Measurements from ENCODE around the gene TAOK2.

The TAOK2 gene

DNA sequence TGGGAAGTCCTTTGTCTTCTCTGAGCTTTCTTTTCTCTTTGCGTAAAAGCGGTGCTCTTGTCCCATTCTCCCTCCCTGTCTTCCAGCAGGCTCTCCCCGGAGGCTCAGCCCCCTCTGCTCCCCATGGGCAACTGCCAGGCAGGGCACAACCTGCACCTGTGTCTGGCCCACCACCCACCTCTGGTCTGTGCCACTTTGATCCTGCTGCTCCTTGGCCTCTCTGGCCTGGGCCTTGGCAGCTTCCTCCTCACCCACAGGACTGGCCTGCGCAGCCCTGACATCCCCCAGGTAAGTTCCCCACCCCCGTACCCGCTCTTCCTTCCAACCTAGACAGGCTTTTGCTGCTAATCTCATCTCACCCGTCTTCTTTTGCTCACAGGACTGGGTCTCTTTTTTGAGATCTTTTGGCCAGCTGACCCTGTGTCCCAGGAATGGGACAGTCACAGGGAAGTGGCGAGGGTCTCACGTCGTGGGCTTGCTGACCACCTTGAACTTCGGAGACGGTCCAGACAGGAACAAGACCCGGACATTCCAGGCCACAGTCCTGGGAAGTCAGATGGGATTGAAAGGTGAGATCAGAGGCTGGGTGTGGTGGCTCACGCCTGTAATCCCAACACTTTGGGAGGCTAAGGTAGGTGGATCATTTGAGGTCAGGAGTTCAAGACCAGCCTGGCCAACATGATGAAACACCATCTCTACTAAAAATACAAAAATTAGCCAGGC, 10.5 kb upstream of the TAOK2 start:
- DNase-seq (ENCODE audit: low read depth), result no peak

DNA sequence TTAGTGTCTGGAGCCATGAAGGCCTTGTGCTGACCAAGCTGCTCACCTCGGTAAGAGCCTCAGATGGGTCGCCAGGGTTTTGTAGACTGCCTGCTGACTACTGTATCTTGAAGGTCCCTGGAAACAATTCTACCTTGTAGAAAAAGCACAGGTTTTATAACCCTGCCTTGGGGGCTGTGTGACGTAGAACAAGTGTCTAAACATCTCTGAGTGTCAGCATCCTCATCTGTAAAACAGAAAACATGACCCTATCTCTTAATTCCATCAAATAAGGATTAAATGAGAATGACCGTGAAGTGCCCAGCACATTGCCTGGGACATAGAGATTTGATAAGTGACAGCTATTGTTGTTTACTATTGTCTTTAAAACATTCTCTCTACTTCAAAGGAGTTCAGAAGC, 5.5 kb upstream of the TAOK2 start:
- no peak for DNase-seq (ENCODE audit: low read depth)

DNA sequence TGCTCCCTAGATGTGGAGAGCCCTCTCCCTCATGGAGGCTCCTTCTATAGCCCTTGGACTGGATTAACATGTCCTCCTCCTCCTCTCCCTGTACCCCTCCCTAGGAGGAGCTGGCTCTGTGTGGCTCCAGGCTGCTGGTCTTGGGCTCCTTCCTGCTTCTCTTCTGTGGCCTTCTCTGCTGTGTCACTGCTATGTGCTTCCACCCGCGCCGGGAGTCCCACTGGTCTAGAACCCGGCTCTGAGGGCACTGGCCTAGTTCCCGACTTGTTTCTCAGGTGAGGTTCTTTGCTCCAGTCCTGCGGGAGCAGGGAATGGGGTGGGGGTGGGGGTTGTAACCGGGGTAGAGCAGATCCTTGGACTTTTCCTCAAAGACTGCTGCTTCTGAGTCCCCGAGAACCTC, 2.4 kb upstream of the TAOK2 start:
- DNase-seq (ENCODE audit: low read depth), result no peak

DNA sequence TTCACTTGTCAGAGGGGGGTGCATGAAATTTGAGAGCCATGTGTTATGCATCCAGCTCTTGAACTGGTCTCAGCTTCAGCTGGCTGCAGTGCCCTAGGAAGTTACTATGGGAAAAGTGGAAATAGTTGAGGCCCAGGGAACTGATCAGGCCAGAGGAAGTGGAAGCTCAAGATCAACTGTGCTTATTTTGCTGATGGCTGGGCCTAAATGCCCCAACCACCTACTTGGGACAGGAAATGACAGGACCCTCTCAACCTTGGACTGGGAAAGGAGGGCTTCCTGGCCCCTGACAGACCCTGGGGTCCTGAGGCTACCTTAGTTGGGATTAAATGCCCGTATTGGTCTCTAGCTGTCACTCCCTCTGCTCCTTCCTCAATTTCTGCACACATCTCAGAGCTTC, 1.2 kb upstream of the TAOK2 start:
- no peak for DNase-seq (ENCODE audit: low read depth)

DNA sequence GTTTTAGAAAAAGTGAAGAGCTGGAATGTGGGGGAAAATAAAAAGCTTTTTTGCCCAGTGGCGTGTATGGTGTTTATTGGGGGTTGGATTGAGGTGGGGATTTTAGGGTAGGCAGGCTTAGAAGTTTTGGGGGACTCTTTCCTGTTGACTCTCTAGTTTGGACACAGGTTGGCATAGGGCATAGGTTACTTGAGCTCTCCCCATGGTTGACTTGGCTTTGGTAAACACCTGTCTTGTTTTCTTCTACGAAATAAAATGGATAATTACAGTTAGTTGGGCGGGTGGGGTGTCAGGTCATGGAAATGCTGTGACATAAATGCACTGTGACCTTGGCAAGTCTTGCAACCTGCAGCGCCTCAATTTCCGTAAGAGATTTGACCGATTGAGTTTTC, 680 bp upstream of the TAOK2 start:
- no peak for DNase-seq (ENCODE audit: low read depth)

DNA sequence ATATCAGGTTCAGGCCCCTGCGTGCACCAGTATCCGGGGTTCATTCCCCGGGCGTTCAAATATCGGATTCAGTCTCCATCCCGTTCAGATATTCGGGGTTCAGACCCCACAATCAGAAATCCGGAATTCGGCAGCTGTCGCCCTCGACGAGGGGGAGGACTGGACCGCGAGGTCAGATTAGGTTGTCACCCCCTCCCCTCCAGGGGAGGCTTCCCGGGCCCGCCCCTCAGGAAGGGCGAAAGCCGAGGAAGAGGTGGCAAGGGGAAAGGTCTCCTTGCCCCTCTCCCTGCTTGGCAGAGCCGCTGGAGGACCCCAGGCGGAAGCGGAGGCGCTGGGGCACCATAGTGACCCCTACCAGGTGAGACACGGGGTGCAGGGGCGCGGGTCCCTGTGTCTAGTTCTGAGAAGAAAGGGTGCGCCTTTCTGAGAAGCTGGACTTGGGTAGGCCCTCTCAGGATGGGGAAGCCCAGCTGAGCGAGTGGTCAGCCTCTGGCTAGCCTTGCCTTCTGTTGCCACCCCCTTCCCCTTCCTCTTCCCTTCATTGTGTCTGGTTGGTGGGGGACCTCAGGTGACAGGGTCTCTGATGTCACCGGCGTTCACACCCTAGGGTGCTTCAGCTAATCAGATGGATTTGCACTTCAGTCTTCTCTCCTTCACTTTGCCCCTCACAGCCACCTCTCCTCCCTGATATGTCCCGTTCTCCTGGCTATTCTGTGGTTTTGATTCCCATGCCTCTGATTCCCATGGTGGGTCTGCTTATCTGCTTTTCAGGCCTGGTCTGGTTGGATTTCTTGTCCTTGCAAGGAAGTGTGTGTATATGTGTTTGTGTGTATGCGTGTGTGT, 844 bp downstream of the TAOK2 start:
- DNase-seq (ENCODE audit: low read depth), result no peak

DNA sequence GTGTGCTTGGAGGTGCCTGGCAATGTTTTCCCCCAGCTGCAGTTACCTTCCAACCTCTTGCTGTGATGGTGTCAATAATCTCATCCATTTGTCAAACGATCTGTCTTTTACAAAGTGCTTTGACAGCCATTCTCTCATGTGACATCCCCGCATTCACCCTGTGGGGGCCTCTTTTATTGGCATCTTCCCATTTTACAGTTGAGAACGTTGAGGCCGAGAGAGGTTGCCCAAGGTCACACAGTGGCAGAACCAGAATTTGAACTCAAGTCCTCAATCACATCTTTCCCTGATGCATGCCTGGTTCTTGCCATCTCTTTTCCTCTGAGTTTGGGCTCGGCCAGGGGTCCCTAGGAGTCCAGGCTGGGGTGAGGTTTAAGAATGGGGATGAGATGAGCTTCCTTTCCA, 1.5 kb downstream of the TAOK2 start:
- DNase-seq (ENCODE audit: low read depth), result no peak

DNA sequence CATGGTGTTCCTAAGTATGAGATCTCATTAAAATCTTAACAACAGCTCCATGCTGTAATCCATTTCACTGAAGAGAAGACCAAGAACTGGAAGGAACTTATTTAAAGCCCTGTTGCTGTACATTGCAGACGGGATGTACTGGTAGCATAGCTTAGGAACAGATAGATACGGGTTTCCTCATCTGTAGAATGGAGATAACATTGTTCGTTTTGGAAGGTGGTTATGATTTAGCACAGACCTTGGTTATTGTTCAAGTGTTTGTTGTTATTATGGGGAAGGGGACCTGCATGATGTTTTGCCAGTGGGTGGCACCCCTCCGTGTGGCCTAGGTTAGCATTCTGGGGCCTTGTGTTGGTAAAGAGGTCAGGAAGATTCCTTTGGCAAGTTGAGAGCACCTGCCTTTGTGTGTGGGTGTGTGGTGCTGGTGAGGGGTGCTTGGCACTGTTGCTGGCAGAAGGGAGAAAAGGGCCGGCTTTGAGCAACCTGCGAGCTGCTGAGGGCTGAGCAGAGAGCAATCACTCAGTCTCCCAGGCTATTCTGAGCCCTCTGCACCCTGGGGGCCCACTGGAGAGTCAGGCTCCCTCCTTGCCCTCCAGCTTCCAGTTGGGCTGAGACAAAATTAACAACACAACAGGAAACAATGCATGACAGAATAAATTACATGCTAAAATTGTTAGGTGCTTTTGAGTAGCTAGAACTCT, 2.3 kb downstream of the TAOK2 start:
- no peak for DNase-seq (ENCODE audit: low read depth)

DNA sequence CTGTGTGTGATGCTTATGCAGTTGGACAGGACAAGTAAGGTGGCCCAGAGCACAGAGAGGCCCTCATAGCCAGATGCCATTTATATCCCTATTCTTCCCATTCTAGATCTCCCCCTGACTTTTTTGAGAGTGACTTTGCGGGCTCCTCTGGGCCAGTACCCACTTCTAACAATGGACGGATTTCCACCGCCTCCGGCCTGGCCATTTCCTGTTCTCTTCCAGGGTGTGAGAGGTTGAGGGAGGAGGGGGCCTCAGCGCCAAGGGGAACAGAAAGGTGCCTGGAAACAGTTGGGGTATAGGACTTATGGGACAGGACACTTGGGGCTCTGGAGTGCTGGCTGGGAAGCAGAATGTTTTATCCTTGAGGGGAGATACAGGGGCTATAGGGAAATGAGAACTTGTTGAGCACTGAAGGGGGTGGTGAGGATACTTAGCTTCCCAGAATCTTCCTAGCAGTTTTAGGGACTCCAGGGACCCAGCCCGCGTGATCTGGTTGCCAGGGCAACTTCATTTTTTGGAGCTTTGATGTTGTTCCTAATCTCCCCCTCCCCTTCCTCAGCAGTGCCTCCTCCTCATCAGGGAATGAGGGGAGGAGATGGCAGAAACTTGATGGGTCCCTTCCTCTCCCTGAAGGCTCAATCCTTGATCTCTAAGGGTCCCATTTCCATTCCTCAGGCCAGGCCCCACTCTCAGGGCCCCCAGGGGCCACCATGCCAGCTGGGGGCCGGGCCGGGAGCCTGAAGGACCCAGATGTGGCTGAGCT, 3.6 kb downstream of the TAOK2 start:
- no peak for DNase-seq (ENCODE audit: low read depth)

DNA sequence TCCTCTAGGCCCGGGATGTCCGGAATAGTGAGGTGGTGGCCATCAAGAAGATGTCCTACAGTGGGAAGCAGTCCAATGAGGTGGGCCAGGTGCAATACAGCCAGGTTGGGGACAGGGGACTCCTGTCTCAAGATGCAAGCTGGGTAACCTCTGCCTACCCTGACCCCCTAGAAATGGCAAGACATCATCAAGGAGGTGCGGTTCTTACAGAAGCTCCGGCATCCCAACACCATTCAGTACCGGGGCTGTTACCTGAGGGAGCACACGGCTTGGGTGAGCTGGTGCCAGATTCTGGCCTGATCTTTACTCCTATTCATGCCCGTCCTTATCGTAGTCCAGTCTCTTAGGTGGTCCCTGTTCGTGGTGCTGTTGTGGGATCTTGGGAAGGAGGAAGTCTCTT, 4.4 kb downstream of the TAOK2 start:
- no peak for DNase-seq (ENCODE audit: low read depth)

DNA sequence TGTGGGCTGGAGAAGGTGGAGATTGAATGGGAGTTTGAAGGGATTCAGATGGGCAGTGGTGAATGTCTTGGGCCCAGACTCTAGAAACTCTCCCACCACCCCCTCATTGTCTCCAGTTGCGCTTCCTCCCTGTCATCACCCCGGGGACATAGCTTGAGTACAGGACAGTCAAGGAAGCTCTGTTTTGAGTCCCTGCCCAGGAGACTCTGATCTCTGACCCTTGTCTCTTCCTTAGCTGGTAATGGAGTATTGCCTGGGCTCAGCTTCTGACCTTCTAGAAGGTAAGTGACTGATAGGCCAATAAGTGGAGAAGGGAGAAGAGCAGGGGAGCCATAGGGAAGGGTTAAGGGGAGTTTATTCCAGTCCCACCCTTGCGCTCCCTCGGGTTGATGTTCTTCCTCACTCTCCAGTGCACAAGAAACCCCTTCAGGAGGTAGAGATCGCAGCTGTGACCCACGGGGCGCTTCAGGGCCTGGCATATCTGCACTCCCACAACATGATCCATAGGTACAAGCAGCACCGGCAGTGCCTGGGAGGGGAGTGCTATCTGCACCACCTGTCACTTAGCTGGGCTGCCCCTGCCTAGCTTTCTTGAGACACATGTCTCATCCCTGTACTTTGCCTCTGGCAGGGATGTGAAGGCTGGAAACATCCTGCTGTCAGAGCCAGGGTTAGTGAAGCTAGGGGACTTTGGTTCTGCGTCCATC, 5.0 kb downstream of the TAOK2 start:
- DNase-seq (ENCODE audit: low read depth), result no peak

DNA sequence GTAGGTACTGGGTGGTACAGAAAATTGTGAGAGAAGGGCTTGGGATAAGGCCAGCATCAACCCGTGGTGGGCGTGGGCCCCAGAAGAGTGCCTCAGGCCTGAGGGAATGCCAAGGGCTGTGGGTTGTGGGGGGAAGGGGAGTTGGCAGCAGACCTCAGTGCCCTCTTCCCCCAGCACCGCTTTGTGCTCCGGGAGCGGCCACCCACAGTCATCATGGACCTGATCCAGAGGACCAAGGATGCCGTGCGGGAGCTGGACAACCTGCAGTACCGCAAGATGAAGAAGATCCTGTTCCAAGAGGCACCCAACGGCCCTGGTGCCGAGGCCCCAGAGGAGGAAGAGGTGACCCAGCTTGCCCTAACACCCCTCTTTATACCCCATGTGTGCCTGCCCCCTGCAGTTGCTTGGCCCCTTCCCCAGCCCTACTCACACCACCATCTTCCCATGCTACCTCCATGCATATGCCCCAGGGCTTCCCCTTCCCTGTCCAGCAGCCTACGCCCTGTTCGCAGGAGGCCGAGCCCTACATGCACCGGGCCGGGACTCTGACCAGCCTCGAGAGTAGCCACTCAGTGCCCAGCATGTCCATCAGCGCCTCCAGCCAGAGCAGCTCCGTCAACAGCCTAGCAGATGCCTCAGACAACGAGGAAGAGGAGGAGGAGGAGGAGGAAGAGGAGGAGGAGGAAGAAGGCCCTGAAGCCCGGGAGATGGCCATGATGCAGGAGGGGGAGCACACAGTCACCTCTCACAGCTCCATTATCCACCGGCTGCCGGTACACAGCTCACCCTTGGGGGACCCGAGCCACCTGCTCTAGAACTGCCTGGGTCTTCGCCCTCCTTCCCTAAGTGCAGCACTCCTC, 9.1 kb downstream of the TAOK2 start:
- DNase-seq (ENCODE audit: low read depth), result no peak

DNA sequence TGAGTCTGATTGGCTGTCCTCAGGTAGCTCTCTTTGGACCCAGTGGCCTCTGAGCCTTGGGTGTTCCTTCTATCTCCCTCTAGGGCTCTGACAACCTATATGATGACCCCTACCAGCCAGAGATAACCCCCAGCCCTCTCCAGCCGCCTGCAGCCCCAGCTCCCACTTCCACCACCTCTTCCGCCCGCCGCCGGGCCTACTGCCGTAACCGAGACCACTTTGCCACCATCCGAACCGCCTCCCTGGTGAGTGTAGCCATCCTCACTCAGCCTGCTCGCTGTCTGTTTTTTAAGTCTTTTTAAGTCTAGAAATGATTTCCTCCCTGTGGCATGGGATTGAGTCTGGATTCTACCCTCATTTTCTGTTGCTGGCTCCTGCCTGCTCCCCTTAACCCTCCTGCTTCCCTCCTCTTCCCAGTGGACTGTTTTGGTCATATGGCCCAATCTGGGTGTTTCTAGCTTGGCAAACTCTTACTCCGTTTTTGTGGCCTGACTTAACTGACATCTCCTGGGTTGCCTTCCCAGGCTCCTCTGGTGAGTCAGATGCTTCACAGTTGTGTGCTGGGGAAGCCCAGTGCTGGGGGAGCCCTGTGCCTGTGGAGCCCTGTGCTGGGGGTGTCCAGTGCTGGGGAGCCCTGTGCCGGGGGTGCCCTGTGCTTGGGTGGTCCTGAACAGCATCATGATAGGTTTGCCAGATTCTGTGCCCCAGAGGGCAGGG, 9.9 kb downstream of the TAOK2 start:
- DNase-seq (ENCODE audit: low read depth), result no peak

DNA sequence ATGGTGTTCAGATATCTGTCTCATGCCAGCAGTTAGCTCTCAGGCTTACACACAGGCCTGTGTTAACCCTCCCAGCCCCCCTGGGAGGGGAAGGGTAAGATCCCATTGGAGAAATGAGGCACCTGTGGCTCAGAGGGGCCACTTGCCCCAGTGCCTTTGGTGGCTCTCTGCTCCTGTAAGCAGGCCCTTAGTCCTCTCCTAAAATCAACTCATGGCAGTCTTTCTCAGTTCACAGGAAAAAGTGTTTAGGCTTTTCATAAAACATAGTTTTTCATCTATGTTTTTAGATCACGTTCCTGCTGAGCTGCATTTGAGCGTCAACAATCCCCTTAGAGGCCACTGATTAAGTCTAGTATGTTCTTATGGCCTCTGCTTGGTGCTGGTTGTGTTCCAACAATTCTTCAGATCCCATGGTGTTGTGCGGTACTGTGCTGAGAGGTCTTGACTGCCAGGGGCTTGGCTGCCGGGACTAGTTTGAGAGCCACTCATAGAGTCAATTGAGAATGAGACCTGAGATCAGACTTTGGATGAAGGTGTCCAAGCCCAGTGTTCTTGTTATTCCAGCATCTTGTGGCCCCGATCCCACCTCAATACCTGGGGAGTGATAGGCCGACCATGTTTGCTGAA, 10.6 kb downstream of the TAOK2 start:
- no peak for DNase-seq (ENCODE audit: low read depth)

DNA sequence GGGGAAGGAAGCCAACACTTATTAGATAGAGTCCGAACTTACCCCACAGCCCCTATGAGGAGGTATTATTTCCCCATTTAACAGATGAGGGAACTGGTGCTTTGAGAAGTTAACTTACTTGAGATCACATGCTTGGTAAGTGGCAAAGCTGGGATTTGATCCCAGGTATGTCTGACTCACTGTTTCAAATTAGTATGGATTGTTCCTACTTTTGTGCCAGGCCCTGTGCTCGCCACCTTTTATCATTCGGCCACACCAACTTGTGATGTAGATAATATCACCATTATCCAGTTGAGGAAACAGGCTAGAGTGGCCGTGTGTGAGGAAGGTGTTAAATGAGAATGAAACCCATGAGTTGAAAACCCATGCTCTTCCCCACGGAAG, 11.1 kb downstream of the TAOK2 start:
- no peak for DNase-seq (ENCODE audit: low read depth)

DNA sequence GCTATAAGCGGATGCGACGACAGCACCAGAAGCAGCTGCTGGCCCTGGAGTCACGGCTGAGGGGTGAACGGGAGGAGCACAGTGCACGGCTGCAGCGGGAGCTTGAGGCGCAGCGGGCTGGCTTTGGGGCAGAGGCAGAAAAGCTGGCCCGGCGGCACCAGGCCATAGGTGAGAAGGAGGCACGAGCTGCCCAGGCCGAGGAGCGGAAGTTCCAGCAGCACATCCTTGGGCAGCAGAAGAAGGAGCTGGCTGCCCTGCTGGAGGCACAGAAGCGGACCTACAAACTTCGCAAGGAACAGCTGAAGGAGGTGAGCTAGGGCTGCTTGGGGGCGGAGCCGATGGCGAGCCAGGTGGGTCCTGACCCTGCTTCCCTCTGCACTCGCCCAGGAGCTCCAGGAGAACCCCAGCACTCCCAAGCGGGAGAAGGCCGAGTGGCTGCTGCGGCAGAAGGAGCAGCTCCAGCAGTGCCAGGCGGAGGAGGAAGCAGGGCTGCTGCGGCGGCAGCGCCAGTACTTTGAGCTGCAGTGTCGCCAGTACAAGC, 11.7 kb downstream of the TAOK2 start:
- no peak for DNase-seq (ENCODE audit: low read depth)

DNA sequence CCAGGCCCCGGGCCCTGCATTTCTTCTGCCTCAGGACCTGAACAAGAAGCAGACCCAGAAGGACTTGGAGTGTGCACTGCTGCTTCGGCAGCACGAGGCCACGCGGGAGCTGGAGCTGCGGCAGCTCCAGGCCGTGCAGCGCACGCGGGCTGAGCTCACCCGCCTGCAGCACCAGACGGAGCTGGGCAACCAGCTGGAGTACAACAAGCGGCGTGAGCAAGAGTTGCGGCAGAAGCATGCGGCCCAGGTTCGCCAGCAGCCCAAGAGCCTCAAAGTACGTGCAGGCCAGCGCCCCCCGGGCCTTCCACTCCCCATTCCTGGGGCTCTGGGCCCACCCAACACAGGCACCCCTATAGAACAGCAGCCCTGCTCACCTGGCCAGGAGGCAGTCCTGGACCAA, 12.6 kb downstream of the TAOK2 start:
- no peak for DNase-seq (ENCODE audit: low read depth)

DNA sequence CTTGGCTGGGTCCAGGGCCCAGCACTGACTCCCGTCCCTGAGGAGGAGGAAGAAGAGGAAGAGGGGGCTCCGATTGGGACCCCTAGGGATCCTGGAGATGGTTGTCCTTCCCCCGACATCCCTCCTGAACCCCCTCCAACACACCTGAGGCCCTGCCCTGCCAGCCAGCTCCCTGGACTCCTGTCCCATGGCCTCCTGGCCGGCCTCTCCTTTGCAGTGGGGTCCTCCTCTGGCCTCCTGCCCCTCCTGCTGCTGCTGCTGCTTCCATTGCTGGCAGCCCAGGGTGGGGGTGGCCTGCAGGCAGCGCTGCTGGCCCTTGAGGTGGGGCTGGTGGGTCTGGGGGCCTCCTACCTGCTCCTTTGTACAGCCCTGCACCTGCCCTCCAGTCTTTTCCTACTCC, 13.3 kb downstream of the TAOK2 start:
- no peak for DNase-seq (ENCODE audit: low read depth)

DNA sequence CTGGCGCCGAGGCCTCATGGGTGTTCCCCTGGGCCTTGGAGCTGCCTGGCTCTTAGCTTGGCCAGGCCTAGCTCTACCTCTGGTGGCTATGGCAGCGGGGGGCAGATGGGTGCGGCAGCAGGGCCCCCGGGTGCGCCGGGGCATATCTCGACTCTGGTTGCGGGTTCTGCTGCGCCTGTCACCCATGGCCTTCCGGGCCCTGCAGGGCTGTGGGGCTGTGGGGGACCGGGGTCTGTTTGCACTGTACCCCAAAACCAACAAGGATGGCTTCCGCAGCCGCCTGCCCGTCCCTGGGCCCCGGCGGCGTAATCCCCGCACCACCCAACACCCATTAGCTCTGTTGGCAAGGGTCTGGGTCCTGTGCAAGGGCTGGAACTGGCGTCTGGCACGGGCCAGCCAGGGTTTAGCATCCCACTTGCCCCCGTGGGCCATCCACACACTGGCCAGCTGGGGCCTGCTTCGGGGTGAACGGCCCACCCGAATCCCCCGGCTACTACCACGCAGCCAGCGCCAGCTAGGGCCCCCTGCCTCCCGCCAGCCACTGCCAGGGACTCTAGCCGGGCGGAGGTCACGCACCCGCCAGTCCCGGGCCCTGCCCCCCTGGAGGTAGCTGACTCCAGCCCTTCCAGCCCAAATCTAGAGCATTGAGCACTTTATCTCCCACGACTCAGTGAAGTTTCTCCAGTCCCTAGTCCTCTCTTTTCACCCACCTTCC, 13.9 kb downstream of the TAOK2 start:
- no peak for DNase-seq (ENCODE audit: low read depth)

All from non-pigmented ciliary epithelial cell (primary cell).